ENCODE measurements around the gene CHCHD1.

DNA sequence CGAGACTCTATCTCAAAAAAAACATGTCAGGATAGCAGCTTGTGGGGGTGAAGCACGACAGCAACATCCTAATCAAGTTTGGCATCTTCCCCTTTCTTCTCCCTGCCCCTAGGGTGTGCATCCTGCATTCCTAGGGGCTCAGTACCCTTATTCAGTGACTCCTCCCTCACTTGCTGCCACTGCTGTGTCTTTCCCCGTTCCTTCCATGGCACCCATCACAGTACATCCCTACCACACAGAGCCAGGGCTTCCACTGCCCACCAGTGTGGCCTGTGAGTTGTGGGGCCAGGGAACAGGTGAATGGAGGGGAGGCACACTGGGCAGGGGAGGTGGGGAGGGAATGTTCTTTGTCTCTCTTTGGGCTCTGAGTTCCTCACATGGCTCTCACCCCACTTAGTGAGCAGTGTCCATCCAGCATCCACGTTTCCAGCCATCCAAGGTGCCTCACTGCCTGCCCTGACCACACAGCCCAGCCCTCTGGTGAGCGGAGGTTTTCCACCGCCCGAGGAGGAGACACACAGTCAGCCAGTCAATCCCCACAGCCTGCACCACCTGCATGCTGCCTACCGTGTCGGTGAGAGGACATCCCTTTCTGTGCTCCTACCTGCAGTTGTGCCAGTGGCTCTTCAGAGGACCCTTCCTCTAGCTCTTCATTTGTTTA, 18.2 kb downstream of the CHCHD1 start:
- TF ChIP-seq, protein P1, sequence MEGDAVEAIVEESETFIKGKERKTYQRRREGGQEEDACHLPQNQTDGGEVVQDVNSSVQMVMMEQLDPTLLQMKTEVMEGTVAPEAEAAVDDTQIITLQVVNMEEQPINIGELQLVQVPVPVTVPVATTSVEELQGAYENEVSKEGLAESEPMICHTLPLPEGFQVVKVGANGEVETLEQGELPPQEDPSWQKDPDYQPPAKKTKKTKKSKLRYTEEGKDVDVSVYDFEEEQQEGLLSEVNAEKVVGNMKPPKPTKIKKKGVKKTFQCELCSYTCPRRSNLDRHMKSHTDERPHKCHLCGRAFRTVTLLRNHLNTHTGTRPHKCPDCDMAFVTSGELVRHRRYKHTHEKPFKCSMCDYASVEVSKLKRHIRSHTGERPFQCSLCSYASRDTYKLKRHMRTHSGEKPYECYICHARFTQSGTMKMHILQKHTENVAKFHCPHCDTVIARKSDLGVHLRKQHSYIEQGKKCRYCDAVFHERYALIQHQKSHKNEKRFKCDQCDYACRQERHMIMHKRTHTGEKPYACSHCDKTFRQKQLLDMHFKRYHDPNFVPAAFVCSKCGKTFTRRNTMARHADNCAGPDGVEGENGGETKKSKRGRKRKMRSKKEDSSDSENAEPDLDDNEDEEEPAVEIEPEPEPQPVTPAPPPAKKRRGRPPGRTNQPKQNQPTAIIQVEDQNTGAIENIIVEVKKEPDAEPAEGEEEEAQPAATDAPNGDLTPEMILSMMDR (IDR thresholded peaks at IDR 0.05; ENCODE audit: poor library complexity): no peak
- TF ChIP-seq EZH2 (IDR thresholded peaks at IDR 0.05; ENCODE audit: borderline replicate concordance): no peak
- no peak for TF ChIP-seq EZH2phosphoT487 (IDR thresholded peaks at IDR 0.05; ENCODE audit: low read depth, severe bottlenecking, unreplicated experiment)
